Endothelial cell of umbilical vein (primary cell): ENCODE results near the gene DLX1. TPM values are rescaled to one million over a fixed set of nuclear protein-coding genes. Genes with fewer than 3 reads are reported as not detected.

Source experiments
- BruUV-seq: library from RNA; stranded (reverse); fragments of 400-500 nt; replicated peaks from 2 replicates; lab custom pipeline; 2021; lab: Mats Ljungman, UMichigan
- CTCF ChIA-PET: fragments of 300-600, 350-600 bp; sonication (Branson Sonifier 250); formaldehyde crosslinking; loops from one replicate; lab custom pipeline; 2021; ENCODE audit warnings: antibody characterized with exemption, inconsistent platforms; lab: Charles Lee
- POLR2A ChIA-PET: fragments of 300-600, 350-600 bp; sonication (Branson Sonifier 250); formaldehyde crosslinking; loops from one replicate; lab custom pipeline; 2021; ENCODE audit warnings: antibody characterized with exemption, inconsistent platforms; lab: Charles Lee
- DNase-seq: peaks from one replicate; pipeline ENCODE4 v3.0.0-alpha.2; 2011; ENCODE audit warnings: low read depth, low spot score
- FAIRE-seq: peaks from 2 replicates; lab custom pipeline; 2011; peaks lifted over from hg19 to GRCh38; lab: Jason Lieb, UNC
- H2AFZ ChIP-seq: 2 replicates; pipeline ENCODE4 v1.6.0; 2012; ENCODE audit warnings: low read depth, low read length, control low read depth, inconsistent platforms
- H3K27ac ChIP-seq: 2 replicates; pipeline ENCODE4 v1.5.1; 2011; ENCODE audit warnings: low read depth, mild to moderate bottlenecking, control low read depth, low read length, moderate library complexity; ENCODE audit not compliant: insufficient read depth
- H3K27me3 ChIP-seq, 2 experiments: 2 replicates each; pipeline versions ENCODE4 v1.6.0 to v1.6.1; 2011; ENCODE audit warnings: low read length in 2 of 2, mixed read lengths in 1 of 2; ENCODE audit not compliant: control insufficient read depth in 2 of 2, insufficient read depth in 2 of 2
- H3K36me3 ChIP-seq, 2 experiments: 2 replicates in 1 of 2; 3 replicates in 1 of 2; pipeline ENCODE4 v1.5.1; 2011; ENCODE audit warnings: low read length in 2 of 2, mild to moderate bottlenecking in 1 of 2, moderate library complexity in 1 of 2; ENCODE audit not compliant: control insufficient read depth in 2 of 2, insufficient read depth in 2 of 2; ENCODE audit errors: extremely low read depth in 1 of 2
- H3K4me1 ChIP-seq: 3 replicates; pipeline ENCODE4 v1.5.1; 2011; ENCODE audit warnings: mild to moderate bottlenecking, low read length; ENCODE audit not compliant: control insufficient read depth, insufficient read depth; ENCODE audit errors: extremely low read depth
- H3K4me2 ChIP-seq: 2 replicates; pipeline ENCODE4 v1.6.1; 2011; ENCODE audit warnings: low read length, control low read depth, mixed read lengths; ENCODE audit not compliant: insufficient read depth
- H3K4me3 ChIP-seq, 3 experiments: fragments of 200-600 bp in 1 of 3; sonication (generic), shearing (Covaris generic) in 1 of 3; replicated peaks in 1 of 3; 2 replicates each; pipeline ENCODE4 v1.5.1; 2011 to 2016; ENCODE audit warnings: control low read depth in 3 of 3, low read length in 3 of 3, mild to moderate bottlenecking in 2 of 3, inconsistent platforms in 1 of 3, low read depth in 1 of 3, moderate library complexity in 1 of 3; ENCODE audit not compliant: insufficient read depth in 1 of 3
- H3K79me2 ChIP-seq: 2 replicates; pipeline ENCODE4 v1.6.0; 2012; ENCODE audit warnings: low read length, inconsistent platforms; ENCODE audit not compliant: control insufficient read depth, insufficient read depth
- H3K9ac ChIP-seq: replicated peaks from 2 replicates; pipeline ENCODE3; 2011; ENCODE audit warnings: low read length, control low read depth; ENCODE audit not compliant: insufficient read depth; ENCODE audit errors: extremely low read depth
- H3K9me1 ChIP-seq: replicated peaks from 3 replicates; pipeline ENCODE4 v1.6.0; 2011; ENCODE audit warnings: mild to moderate bottlenecking, low read length; ENCODE audit not compliant: control insufficient read depth, insufficient read depth; ENCODE audit errors: extremely low read depth
- H3K9me3 ChIP-seq: replicated peaks from 2 replicates; pipeline ENCODE4 v1.5.1; 2012; ENCODE audit warnings: low read length, inconsistent platforms; ENCODE audit not compliant: control insufficient read depth, insufficient read depth
- H4K20me1 ChIP-seq: replicated peaks from 2 replicates; pipeline ENCODE3; 2011; ENCODE audit warnings: mild to moderate bottlenecking, low read length; ENCODE audit not compliant: control insufficient read depth, insufficient read depth; ENCODE audit errors: extremely low read depth
- CTCF ChIP-seq, 2 donors: IDR thresholded peaks; 1 replicate in 1 of 2; 2 replicates in 1 of 2; pipeline ENCODE4 v1.5.1; 2011; ENCODE audit warnings: low read length in 2 of 2, mild to moderate bottlenecking in 2 of 2, moderate library complexity in 2 of 2, control low read depth in 1 of 2, inconsistent platforms in 1 of 2, low read depth in 1 of 2; ENCODE audit not compliant: insufficient read depth in 1 of 2; ENCODE audit errors: extremely low read depth in 1 of 2
- EZH2 ChIP-seq: IDR thresholded peaks from 2 replicates; pipeline ENCODE4 v1.6.1; 2012; ENCODE audit warnings: borderline replicate concordance, low read depth, mild to moderate bottlenecking, moderate library complexity, low read length, inconsistent platforms; ENCODE audit not compliant: severe bottlenecking
- FOS ChIP-seq: IDR thresholded peaks from 2 replicates; pipeline ENCODE4 v1.6.1; 2011; ENCODE audit warnings: mild to moderate bottlenecking, low read length, moderate library complexity, borderline replicate concordance; ENCODE audit not compliant: insufficient read depth
- GATA2 ChIP-seq: IDR thresholded peaks from 2 replicates; pipeline ENCODE4 v1.7.0; 2011; ENCODE audit warnings: low read depth, mild to moderate bottlenecking, moderate library complexity, mixed read lengths, low read length; ENCODE audit not compliant: insufficient read length, insufficient read depth
- JUN ChIP-seq: IDR thresholded peaks from 2 replicates; pipeline ENCODE4 v1.6.1; 2011; ENCODE audit warnings: borderline replicate concordance, low read depth; ENCODE audit not compliant: insufficient read length, insufficient read depth
- MAX ChIP-seq: IDR thresholded peaks from 2 replicates; pipeline ENCODE4 v1.6.1; 2011; ENCODE audit not compliant: insufficient read depth, insufficient read length
- MYC ChIP-seq: IDR thresholded peaks from one replicate; pipeline ENCODE4 v1.6.1; 2011; ENCODE audit warnings: mild to moderate bottlenecking, low read depth, low read length
- POLR2A ChIP-seq: IDR thresholded peaks from 2 replicates; pipeline ENCODE4 v1.6.1; 2012; ENCODE audit warnings: low read depth, mild to moderate bottlenecking, control low read depth, low read length
- POLR2AphosphoS5 ChIP-seq: IDR thresholded peaks from 2 replicates; pipeline ENCODE4 v1.6.1; 2012; ENCODE audit warnings: low read depth, mild to moderate bottlenecking, control low read depth, low read length, moderate library complexity; ENCODE audit not compliant: insufficient read depth
- dilution Hi-C: fragments of 300-500 bp; cut with MboI; formaldehyde crosslinking; loops from one replicate; pipeline ENCODE4 v1.15.0; 2019; ENCODE audit warnings: low sequenced_read_pairs; ENCODE audit not compliant: extremely low pct_ligation_motif_present
- intact Hi-C: fragments of 100-400 bp; cut with micrococcal nuclease; formaldehyde crosslinking; loops from one replicate; pipeline ENCODE4 v1.10.0; 2022
- polyA plus RNA-seq, 4 experiments: library from polyadenylated mRNA; depleted of rRNA in 3 of 4; stranded (reverse) in 3 of 4; unstranded in 1 of 4; fragments of >200 nt; gene quantifications; 2 replicates each; pipeline versions ENCODE4 v1.2.1 to v1.2.3, GENCODE V29; 2011 to 2012; ENCODE audit warnings: missing spikeins in 1 of 4
- total RNA-seq: library from RNA; stranded (reverse); gene quantifications from 2 replicates; pipeline ENCODE4 v1.2.3, GENCODE V29; 2021

DLX1 gene
- total and polyA plus RNA-seq, 2 donors (not counting 3 experiments of a cell fraction or from before 2014, with no cell fraction given): 0.12 TPM; not detected in 1

GRCh38 chr2:172050479-172051125 lies 34.7 kb upstream of the DLX1 start:
- Histone ChIP-seq H3K4me3 (no peak overlapping the region), H3K4me1 (peaks cover 10% of the 10 kb centered on the region), H3K27ac (no peak overlapping the region), H4K20me1 (no peaks in the 10 kb centered on the region), H3K36me3 (no peaks in the 10 kb centered on the region), H3K4me2 (no peak overlapping the region), H3K27me3 (no peaks in the 10 kb centered on the region), H3K9me1 (no peaks in the 10 kb centered on the region), H2AFZ (no peak overlapping the region), H3K9ac (no peak overlapping the region), H3K9me3 (no peaks in the 10 kb centered on the region), H3K79me2 (no peaks in the 10 kb centered on the region)
- ChIA-PET POLR2A (no interaction called here), CTCF (interaction anchor here (3.2 kb wide), 1 partner anchor 12 kb away, joined by 9 read pairs; no protein-coding TSS in a partner anchor)
- intact Hi-C loops (loop anchor here (5.0 kb wide), 1 partner anchor 88 kb away; no protein-coding TSS in a partner anchor), dilution Hi-C loops (no loop called here)
- FAIRE-seq: no peak
- BruUV-seq: no TSS peak
- TF ChIP-seq MYC: no peak
- no peak for TF ChIP-seq CTCF (IDR thresholded peaks at IDR 0.05; ENCODE audit: extremely low read depth in 1 of 2, insufficient read depth in 1 of 2, low read depth in 1 of 2, low read length in 2 of 2)
- no peak for TF ChIP-seq FOS
- TF ChIP-seq POLR2A: no peak
- no peak for TF ChIP-seq POLR2AphosphoS5
- no peak for TF ChIP-seq JUN
- no peak for TF ChIP-seq GATA2
- TF ChIP-seq EZH2: no peak
- no peak for TF ChIP-seq MAX
- DNase-seq: no peak
